ENCODE results near the gene DACH1.

- TF ChIP-seq CTCF (IDR thresholded peaks at IDR 0.05) (no peak), EP300 (IDR thresholded peaks at IDR 0.05) (no peak)
Observed at GRCh38 chr13:71625694-71626093, 241.3 kb downstream of the DACH1 start.

All from suprapubic skin (tissue), 3 donors.